GM12892 (cell line): ENCODE results near the gene TLR10.

Experiments
- POLR2A ChIP-seq: IDR thresholded peaks from 2 replicates; pipeline ENCODE4 v1.6.1; 2011; ENCODE audit warnings: low read depth, low read length, control low read depth
- POLR2AphosphoS5 ChIP-seq: IDR thresholded peaks from 2 replicates; pipeline ENCODE4 v1.6.1; 2011; ENCODE audit warnings: low read depth, low read length, control low read depth

DNA sequence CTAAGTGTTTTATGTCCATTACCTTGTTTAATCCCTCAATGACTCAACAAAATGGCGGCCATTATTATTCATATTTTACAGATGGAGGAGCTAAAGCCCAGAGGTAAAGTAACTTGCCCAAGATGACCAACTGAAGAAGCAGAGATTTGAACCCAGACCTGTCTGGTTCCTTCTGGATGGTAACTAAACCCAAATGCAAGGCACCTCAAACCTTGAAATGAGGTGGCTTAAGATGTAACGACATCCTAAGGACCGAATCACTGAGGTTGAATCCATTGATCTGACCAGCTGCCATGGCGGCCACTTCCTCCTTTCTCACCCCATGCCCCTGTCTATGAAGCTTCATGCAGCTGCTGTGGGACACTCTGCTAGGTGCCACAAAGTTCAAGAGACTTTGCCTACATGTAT lies 932 bp downstream of the TLR10 start:
- TF ChIP-seq POLR2A (peak; percentile 51; the same call in 1 of the 2 replicates), POLR2AphosphoS5 (peak; percentile 83)
